GM21528 (cell line): ENCODE data around the gene DIAPH1.
"Not testable (repeated sequence)": the region's sequence is repeated elsewhere in the genome, so short reads cannot be mapped to it uniquely, and the experiment has no call there.

Source experiments
- ATAC-seq: cut with Tn5 transposase; IDR thresholded peaks from one replicate; pipeline ENCODE4 v1.9.1; 2021; ENCODE audit warnings: mild to moderate bottlenecking, moderate library complexity; ENCODE audit not compliant: unreplicated experiment, low FRiP score

DIAPH1 gene

DNA sequence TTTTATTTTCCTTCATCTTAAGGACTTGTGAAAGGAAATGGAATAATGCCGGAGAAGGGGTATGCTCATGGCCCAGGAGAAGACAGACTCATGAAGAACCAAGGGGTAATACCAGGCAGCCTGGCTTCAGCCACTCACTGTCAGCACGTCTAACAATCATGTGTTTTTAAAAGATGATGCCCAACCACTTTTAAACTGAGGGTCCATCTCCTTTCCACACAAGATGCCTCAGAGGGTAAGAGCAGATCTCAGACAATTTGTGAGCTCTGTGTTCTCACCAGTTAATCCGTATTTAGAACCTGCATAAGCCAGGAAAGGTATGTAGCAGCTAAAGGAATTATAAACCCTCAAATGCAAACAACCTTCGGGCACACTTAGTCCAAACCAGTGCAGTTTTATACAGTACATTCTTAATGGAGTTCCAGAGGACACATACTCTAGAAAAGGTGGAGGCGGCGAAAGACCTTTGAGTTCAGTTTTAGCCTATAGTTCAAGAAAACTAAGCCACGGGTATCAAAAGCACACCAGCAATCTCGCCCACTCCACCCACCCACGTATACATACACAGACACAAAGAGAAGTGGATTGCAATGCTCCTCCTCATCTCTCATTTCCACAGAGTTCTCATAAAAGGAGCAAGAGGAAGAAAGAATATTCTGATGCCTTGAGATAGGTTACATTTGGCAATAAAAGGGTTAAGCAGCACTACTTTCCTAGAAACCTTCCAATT is 2.6 kb downstream of the DIAPH1 start:
- ATAC-seq, result no peak

DNA sequence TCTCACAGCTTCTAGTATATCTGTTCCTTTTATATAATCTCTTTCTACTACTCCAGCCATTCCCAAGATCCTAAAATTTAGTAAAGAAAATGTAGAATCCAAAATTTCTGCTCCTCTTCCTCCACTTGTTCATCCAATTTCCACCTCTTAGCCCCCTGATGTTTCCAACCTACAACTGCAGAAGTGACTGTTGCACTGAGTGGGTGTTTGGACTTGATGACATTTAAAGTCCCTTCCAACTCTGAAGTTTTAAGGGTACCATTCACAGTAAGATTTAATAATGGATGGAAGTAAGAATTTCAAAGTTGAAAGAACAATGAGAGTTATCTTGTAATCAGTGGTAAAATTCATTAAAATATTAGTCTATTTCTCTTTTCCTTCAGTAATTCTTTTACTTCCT is 5.5 kb downstream of the DIAPH1 start:
- ATAC-seq, result no peak

DNA sequence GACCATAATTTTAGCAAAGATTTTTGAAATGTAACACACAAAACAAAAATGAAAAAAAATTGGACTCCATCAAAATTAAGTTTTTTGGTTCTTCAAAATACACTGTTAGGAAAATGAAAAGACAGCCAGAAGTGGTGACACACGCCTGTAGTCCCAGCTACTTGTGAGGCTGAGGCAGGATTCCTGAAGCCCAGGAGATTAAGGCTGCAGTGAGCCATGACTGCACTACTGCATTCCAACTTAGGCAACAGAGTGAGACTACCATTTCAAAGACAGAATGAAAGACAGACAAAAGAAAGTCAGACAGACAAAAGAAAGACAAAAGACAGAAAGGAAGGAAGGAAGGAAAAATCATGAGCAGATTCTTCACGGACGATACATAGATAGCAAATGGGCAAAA is 7.5 kb downstream of the DIAPH1 start:
- no peak for ATAC-seq

DNA sequence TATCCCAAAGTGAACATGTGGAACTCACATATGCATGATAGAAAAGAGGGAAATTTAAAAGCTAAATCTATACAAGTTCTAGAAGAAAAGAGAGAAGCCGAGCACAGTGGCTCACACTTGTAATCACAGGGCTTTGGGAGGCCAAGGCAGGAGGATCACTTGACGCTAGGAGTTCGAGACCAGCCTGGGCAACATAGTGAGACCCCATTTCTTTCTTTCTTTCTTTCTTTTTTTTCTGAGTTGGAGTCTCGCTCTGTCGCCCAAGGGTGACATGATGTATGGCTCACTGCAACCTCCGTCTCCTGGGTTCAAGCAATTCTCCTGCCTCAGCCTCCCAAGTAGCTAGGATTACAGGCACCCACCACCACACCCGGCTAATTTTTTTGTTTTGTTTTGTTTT is 8.9 kb downstream of the DIAPH1 start:
- ATAC-seq, result not testable (repeated sequence)

DNA sequence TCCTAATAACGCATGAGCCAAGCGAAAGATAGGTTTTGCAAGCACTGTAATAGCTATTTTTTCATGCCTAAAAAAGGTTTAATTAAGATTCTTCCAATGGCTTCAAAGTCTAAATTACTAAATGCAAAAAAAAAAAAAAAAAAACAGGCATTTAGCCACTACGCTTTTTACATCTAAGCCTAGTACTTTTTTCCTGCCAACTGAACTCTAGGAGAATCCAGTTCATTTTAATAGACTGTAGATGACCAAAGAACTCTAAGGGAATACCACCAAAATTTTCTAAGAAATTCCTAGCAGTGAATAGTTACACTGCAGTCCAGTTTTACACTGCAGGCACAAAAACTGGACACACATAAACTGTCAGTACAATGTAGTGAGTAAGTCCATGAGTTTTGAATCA is 9.8 kb downstream of the DIAPH1 start:
- no peak for ATAC-seq

DNA sequence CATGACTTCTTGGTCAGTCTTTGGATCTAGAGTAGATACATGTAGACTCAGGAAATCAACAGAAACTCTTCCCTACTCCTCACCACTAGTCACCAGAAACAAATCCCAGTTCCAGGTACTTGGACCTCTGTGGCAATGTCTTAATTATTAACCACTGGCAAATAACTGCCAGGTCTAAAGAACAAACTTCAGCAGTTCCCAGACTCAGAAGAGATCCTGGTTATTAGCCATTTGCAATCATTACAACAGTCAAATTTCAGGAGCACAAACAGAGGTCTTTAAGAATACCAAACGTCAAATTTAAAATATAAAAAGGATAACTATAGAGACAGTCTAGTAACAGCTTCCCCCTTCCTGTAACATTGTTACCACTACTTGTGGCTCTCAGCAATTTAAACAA is 10.2 kb downstream of the DIAPH1 start:
- ATAC-seq, result no peak

DNA sequence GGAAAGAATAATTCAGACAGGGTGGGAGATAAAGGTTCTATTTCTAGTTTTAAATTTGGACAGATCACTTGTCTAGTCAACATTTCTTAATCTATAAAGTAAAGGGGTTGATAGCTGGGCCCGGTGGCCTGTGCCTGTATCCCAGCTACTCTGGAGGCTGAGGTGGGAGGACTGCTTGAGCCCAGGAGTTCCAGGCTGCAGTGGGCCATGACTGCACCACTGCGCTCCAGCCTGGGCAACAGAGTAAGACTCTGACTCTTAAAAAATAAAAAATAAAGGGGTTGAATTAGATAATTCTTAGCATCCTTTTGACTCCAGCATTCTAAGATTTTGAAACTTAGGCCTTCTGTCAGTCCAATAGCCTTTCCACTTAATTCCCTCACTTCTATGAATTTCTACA is 10.8 kb downstream of the DIAPH1 start:
- ATAC-seq, result no peak

DNA sequence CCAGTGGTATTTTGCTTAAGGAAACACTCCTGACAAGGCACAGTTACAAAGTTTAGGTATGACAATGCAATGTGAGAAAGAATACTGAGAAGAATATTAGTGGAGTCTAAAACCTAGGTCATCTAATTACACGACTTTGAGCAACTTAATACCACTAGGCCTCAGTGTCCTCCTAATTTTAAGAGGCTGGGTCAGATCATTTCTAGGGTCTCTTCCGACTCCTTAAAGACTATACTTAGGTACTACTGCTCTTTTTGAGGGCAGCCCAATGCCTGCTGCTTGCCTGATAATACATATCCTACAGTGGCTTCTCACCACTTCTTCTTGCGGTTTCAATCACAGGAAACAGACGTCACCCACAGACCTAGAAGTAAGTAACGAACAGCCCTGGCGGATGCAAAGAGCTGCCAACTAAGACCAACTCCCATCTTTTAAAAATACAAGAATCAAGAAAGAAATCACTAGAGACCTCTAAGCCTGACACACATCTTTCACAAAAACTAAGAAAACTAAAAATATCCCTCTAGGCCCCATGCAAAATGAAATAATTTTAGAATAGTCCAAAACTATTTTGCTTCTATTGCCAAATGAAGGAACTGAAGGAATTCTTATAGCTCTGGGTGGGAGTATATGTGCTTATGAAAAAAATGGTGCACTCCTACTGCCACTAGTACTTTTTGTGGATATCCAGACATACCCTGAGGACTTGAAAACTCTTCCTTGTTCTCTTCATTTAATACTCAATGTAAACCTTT is 13.1 kb downstream of the DIAPH1 start:
- ATAC-seq, result peak; percentile 97

DNA sequence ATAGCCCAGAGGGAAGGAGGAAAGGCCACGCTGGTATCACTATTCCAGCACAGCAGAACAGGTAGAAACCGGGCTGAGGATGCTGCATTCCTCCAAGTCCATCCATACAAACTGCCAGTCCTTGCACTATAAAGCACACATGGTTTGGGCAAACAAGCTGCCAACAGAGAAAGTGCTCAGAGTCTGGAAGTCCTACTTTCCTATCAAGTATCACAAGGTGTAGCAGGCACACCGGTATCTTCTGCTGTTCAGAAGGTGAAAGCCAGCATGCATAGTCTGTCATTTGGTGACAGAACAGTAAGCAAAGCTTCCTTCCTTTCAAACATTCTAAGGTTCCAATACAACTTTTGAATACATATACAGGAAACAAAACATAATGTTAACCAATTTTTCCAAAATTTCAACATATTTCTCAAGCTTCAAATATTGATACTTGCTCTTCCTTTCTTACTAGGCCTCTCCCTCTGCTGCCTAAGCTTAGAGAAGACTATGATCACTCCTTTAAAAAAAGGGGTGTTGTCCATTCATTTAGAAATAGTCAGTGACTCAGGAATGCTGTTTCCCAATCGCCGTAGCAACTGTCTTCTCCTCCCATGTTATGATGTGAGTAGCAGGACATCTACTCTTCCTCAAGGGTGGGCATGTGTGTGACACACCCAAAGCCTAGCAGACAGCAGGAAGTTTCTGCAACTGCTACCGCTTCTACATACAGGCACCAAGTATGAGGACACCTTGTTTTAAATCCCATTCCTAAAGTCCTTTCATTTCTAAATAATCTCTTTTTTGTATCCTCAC is 14.7 kb downstream of the DIAPH1 start:
- ATAC-seq, result no peak

DNA sequence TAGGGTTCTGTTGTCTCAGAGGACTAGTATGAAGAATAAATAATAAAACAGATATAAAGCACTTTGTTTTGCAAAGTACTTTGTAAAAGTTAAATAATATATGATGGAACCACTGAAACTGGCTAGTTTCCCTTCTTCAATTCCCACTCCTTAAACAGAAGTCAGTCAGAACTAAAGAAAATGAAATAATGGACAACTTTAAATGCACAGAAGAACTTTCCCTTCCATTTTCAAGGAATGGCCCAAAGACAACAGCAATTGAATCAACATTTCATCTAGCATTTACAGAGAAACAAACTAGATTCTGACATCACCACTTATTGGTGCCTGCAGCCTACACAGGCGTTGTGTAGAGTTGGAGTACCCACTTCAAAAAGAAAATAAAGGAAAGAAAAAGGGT is 16.2 kb downstream of the DIAPH1 start:
- no peak for ATAC-seq

DNA sequence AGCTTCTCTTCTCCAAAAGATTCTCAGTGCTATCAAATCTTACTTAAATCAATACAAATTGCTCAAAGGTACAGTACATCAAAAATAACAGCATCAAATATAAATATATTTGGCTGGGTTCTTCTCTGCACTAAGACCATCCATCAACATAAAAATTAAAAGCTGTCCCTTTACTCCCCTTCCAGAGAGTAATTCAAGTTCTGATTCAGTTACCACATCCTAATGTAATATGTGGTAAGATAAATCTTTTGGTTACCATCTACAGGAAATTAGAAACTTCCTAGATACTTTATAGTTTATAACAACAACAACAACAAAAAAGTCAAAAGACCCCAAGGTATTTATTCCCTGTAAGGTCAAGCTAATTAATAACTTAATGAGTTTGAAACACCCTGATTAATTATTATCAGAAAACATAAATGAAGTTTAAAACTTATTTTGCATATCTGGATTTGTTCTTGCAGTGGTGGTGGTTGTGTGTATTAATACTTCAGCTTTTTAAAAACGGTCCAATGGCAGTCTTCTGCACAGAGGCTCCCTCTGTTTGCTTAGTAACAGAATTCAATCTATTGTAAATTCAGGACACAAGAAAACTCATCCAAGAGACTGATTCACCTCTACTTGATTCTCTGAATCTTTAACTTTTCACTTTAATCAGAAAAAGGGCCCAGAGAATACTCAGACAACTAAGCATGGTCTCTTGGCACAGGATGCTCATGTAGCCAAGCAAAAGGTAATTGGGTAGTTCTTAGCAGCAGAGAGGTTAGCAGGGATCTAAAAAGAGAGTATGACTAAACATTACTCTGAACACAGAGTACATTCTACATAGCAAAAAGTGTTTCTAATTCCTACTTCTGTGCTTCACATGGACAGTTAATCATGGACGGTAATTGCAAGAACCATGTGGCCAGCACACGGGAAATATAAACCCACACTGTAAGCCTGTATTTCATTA is 20.1 kb downstream of the DIAPH1 start:
- no peak for ATAC-seq

DNA sequence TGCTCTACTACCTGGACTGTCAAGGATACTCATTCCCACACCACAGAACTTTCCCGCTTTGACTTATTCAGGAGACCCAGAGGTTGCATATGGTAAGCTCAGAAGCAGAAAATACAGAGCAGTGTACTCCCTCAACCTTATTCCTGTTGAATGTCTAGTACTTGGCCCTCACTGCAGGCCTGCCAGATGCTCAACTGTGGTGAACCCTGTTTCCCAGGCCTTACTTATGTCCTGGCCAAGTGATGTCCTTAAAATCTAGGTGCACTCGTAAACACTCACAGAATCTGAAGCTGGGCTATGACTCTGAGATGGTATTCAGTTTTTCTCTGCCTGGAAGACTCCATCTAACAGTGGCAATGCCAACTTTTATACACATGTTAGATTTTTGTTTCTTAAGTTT is 21.0 kb downstream of the DIAPH1 start:
- ATAC-seq, result no peak

DNA sequence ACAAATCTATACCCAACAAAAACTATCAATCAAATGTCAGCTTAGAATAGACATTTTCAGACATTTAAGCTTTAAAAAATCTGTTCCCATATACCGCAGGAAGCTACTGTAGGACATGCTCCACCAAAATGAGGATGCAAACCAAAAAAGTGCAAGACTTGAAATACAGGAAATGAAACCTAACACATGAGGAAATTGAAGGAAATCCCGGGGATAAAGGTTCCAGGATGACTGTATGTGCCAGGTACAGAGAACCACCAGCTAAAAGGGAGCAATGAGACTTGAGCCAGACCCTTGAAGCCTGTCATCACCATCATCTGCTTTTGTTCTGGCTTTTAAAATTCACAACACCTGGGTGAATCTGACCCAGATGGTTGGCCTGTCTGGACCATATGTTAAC is 21.4 kb downstream of the DIAPH1 start:
- no peak for ATAC-seq

DNA sequence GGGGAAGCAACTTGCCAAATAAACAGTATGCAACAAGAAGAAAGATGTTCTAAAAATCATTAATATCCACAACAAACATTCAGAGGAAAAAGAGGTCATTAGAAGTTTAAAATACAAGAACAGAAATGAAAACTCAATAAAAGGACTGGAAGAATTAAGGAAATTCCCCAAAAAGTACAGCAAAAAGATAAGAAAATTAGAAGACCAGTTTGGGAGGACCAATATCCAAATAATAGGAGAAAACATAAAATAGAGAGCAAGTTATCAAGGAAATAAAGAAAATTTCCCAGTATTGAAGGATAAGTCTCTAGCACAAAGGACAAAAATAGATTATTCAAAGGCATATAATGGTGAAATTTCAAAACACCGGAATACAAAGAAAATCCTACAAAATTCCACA is 21.9 kb downstream of the DIAPH1 start:
- ATAC-seq, result no peak

DNA sequence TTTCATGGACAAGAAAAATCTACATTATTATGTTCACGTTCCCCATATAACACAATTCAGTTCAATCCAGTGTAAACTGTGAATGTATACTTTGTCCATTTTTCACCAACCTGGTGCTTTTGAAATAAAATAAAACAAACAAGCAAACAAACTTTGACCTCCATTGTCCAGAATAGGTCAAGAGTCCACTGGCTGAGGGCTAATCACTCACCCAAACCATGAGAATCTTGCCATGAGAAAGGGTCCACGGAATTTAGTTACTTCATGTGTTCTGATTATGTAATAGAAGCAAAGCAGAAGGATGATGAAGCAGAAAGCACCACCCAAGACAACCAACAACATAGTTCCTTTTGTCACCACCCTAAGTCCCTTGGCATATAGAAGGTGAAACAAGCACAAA is 28.7 kb downstream of the DIAPH1 start:
- ATAC-seq, result no peak

DNA sequence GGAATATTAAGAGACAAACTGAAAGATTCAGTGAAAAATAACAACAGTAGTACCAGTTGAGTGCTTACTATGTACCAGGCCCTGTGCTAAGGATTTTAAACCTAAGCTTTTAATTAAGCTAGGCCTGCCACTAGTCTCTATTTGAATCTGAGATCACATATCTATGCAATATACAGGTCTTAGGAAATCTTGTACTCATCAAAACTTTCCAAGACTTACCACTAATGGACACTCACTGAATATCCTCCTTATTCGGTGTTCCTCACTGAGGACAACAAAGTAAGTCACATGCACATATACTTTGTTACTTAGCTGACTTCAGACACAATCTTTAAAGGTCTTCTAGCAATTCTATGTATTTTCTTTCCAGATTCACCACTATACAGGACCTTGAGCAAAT is 32.6 kb downstream of the DIAPH1 start:
- ATAC-seq, result no peak

DNA sequence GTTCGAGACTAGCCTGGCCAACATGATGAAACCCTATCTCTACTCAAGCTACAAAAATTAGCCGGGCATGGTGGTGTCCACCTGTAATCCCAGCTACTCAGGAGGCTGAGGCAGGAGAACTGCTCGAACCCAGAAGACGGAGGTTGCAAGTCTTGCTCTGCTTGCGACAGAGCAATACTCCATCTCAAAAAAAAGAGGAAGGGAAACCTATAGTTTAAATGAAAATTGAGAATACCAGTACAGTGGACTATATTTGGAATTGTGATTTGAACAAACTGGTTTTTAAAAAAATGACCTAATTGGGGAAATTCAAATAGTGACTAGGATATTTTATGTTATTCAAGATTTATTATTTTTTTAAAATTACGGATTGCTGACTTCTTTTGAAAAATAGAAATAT is 33.2 kb downstream of the DIAPH1 start:
- ATAC-seq, result no peak

DNA sequence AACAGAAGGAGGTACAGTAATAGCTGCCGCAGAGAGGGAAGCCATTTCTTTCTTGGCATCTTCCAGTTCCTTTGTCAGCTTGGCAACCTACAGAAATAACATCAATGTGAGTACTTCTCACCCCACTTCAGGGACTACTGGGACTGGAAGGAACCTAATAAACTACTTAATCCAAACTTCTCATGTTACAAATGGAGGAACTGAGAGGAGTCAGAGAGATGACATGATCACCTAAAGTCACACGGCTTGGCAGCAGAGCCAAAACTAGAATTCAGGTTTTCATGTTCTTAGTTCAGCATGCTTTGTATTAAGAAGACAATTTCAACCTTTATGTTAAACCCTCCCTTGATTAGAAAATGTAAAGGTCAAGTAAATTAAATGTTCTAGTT is 44.7 kb downstream of the DIAPH1 start:
- no peak for ATAC-seq

DNA sequence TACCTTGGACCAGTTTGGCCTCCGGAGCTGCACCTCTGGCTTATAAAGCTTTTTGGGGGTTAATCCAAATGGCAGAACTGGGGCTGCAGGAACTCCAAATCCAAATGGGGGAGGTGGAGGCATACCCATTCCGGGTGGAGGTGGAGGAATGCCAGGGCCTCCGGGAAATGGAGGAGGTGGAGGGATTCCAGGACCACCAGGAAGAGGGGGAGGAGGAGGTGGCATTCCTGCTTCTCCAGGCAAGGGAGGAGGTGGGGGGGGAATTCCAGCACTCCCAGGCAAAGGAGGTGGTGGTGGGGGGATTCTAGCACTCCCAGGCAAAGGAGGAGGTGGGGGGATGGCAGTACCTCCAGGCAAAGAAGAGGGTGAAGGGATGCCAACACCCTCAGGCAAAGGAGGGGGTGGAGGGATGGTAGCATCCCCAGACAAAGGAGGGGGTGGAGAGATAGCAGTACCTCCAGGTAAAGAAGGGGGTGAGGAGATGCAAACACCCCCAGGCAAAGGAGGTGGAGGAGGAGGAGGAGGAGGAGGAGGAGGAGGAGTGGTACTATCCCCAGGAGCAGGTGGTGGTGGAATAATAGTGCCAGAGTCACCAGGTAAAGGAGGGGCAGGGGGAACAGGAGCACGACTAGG is 45.2 kb downstream of the DIAPH1 start:
- no peak for ATAC-seq

DNA sequence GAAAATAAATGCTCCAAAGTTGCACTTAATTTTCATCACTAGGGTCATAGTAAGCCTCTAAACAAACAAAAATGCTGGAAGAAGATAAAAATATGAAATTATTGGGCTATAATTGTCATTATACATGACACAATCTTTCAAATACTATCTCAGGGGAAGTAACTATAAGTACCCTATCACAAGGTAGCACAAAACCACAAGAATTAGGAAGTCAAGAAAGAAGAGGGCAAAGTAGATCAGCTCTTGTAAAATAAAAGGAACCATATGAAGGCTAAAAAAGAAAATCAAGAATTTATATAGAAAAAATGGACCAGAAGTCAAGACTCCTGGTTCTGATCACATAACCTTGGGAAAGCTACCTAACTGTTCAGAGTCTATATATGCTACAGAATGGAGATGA is 48.1 kb downstream of the DIAPH1 start:
- no peak for ATAC-seq
